A549 (cell line): Measurements from ENCODE around the gene CYP26C1.

Experiments
- CTCF ChIP-seq: fragments of >200 bp; sonication (Bioruptor Twin); formaldehyde crosslinking; IDR thresholded peaks from 3 replicates; pipeline ENCODE4 v1.5.1; 2016
- ESRRA ChIP-seq: fragments of 150-350 bp; IDR thresholded peaks from 2 replicates; pipeline ENCODE4 v1.6.1; 2014; ENCODE audit warnings: mild to moderate bottlenecking, low read length, borderline replicate concordance

- TF ChIP-seq CTCF (peak; percentile 36; the same call in 2 of the 3 replicates), ESRRA (no peak)
Observed at GRCh38 chr10:93068411-93069244, 8.0 kb downstream of the CYP26C1 start.
